T-cell (primary cell): ENCODE measurements around the gene BCL2L11. TPM values are rescaled to one million over a fixed set of nuclear protein-coding genes. Genes with fewer than 3 reads are reported as not detected.

ENCODE experiments used
- ATAC-seq, 4 experiments: fragments of 200-7000 bp in 3 of 4; fragments of 150-1000 bp in 1 of 4; cut with Tn5 transposase; replicated peaks in 1 of 4; 1 replicate in 3 of 4; 2 replicates in 1 of 4; pipeline ENCODE4 v1.10.0; 2021; ENCODE audit warnings: moderate library complexity in 3 of 4, mild to moderate bottlenecking in 2 of 4, moderate number of reproducible peaks in 1 of 4
- CTCF ChIA-PET, 2 donors: fragments of 300-600 bp; sonication (Branson Sonifier 250); formaldehyde crosslinking; loops; one replicate each; lab custom pipeline; 2022; ENCODE audit warnings: antibody characterized with exemption in 2 of 2; lab: Charles Lee
- POLR2A ChIA-PET, 2 donors: fragments of 300-600 bp; sonication (Branson Sonifier 250); formaldehyde crosslinking; loops; one replicate each; lab custom pipeline; 2022; ENCODE audit warnings: antibody characterized with exemption in 2 of 2; lab: Charles Lee
- DNase-seq, 35 experiments: peaks; one replicate each; pipeline versions ENCODE4 v3.0.0 to v3.0.0-alpha.2; 2013 to 2023
- H3K27ac ChIP-seq: one replicate; pipeline ENCODE4 v1.5.1; 2013; ENCODE audit warnings: low read length
- H3K27me3 ChIP-seq, 2 experiments: replicated peaks in 1 of 2; 1 replicate in 1 of 2; 2 replicates in 1 of 2; pipeline versions ENCODE4 v1.6.1 to v1.7.0; 2013; ENCODE audit warnings: low read length in 1 of 2, mixed read lengths in 1 of 2; ENCODE audit not compliant: control insufficient read depth in 2 of 2, insufficient read depth in 2 of 2; ENCODE audit errors: extremely low read depth in 1 of 2
- H3K36me3 ChIP-seq, 2 donors: 1 replicate in 1 of 2; 2 replicates in 1 of 2; pipeline versions ENCODE4 v1.6.1 to v1.7.0; 2013; ENCODE audit warnings: low read length in 1 of 2; ENCODE audit not compliant: control insufficient read depth in 2 of 2, insufficient read depth in 1 of 2; ENCODE audit errors: extremely low read depth in 1 of 2
- H3K4me1 ChIP-seq, 2 experiments: 1 replicate in 1 of 2; 2 replicates in 1 of 2; pipeline versions ENCODE4 v1.6.1 to v1.7.0; 2013; ENCODE audit warnings: low read length in 2 of 2, mixed read lengths in 1 of 2; ENCODE audit not compliant: insufficient read depth in 2 of 2, control insufficient read depth in 1 of 2; ENCODE audit errors: extremely low read depth in 1 of 2
- H3K4me3 ChIP-seq, 2 donors: 1 replicate in 1 of 2; 2 replicates in 1 of 2; pipeline versions ENCODE4 v1.5.1 to v1.7.0; 2013; ENCODE audit warnings: mild to moderate bottlenecking in 2 of 2, low read length in 1 of 2, moderate library complexity in 1 of 2; ENCODE audit not compliant: control insufficient read depth in 1 of 2; ENCODE audit errors: extremely low read depth in 1 of 2
- H3K9me3 ChIP-seq: 2 replicates; pipeline ENCODE4 v1.7.0; 2013
- H3K27ac Mint-ChIP-seq, 2 donors: one replicate each; pipeline ENCODE4 v1.8.0; 2020 to 2021; ENCODE audit warnings: mild to moderate bottlenecking in 2 of 2, mixed read lengths in 2 of 2
- H3K27me3 Mint-ChIP-seq, 2 donors: one replicate each; pipeline ENCODE4 v1.8.0; 2021 to 2022; ENCODE audit warnings: mixed read lengths in 2 of 2
- H3K36me3 Mint-ChIP-seq: one replicate; pipeline ENCODE4 v1.8.0; 2021; ENCODE audit warnings: mixed read lengths
- H3K4me1 Mint-ChIP-seq, 3 donors: one replicate each; pipeline ENCODE4 v1.8.0; 2020 to 2022; ENCODE audit warnings: mixed read lengths in 3 of 3, mild to moderate bottlenecking in 1 of 3
- H3K4me3 Mint-ChIP-seq, 3 donors: one replicate each; pipeline ENCODE4 v1.8.0; 2020 to 2022; ENCODE audit warnings: mild to moderate bottlenecking in 3 of 3, mixed read lengths in 3 of 3, moderate library complexity in 3 of 3
- H3K9me3 Mint-ChIP-seq, 3 donors: one replicate each; pipeline ENCODE4 v1.8.0; 2020 to 2022; ENCODE audit warnings: mixed read lengths in 3 of 3
- WGBS: methylation state at CpG from one replicate; pipeline ENCODE4 v1.1.5; 2013; ENCODE audit warnings: missing lambda C conversion rate; ENCODE audit not compliant: insufficient coverage; 5-methylcytosine and 5-hydroxymethylcytosine counted together
- total RNA-seq, 35 experiments: library from RNA in 6 of 35; stranded (reverse) in 6 of 35; fragments of 120-200 nt in 1 of 35; gene quantifications; one replicate each; pipeline versions ENCODE4 v1.2.1 to v1.2.4 and lab custom pipeline; 2013 to 2026

BCL2L11 gene
- total RNA-seq, 5 donors from 2014 or later (not counting 1 experiment from before 2014, with no cell fraction given) = 24.1 to 47.0 (median 34.6) TPM

DNA sequence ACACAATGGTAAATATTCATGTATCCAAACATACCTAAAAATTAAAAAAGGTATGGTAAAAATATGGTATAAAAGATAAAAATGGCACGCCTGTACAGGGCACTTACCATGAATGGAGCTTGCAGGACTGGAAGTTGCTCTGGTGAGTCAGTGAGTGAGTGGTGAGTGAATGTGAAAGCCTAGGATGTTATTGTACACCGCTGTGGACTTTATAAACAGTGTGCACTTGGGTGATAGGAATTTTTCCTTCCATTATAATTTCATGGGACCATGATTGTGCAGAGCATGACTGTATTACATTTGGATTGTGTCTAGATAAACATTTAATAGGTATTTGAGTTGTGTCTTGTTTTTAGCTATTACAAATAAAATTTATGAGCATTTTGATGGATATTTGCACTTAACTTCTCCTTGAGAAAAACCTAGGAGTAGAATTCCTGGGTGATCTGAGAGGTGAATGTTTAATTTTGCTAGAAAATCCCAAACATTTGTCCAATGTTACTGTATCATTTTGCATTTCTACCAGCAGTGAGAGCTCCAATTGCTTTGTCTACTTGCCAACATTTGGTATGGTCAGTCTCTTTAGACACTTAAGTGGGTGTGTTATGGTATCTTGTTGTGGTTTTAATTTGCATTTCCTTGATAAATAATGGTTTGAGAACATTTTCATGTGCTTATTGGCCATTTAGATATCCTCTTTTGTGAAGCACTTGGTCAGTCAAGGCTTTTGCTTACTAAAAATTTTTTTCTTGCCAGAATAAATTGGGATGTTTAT lies 81.7 kb downstream of the BCL2L11 start:
- Mint-ChIP-seq H3K4me1 (peaks cover 0 to 2% (median 0%) of the 10 kb centered on the region in 3 donors), H3K4me3 (no peak overlapping the region), H3K27me3 (no peaks in the 10 kb centered on the region), H3K27ac (no peak overlapping the region), H3K9me3 (no peaks in the 10 kb centered on the region), H3K36me3 (no peaks in the 10 kb centered on the region)
- Histone ChIP-seq H3K4me3 (no peak overlapping the region), H3K9me3 (no peaks in the 10 kb centered on the region), H3K4me1 (no peaks in the 10 kb centered on the region), H3K27me3 (peaks cover 0 to 10% of the 10 kb centered on the region in 2 experiments), H3K27ac (no peak overlapping the region), H3K36me3 (no peaks in the 10 kb centered on the region)
- ChIA-PET POLR2A (no interaction called here), CTCF (no interaction called here)
- ATAC-seq (no peak), DNase-seq (no peak)
- no CpG with 5 or more reads among the region's 2 CpGs for whole genome bisulfite sequencing

DNA sequence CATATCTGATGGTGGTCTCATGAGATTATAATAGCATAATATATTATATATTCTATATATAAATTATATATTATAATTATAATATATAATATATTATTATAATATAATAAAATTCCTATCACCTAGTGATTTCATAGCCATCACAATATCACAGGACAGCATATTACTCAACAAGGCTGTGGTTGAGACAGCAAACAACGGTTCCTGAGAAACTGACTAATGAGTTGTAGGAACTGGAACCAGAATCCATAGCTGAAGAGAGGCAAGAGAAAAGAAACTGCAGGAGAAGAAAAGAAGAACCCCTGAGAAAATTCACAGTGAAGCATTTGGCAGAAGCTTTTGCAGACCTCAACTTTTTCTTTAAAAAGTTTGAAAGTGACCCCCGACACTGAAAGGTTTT lies 84.0 kb downstream of the BCL2L11 start:
- ChIA-PET CTCF (no interaction called here), POLR2A (no interaction called here)
- H3K9me3 Mint-ChIP-seq = no peaks in the 10 kb centered on the region

DNA sequence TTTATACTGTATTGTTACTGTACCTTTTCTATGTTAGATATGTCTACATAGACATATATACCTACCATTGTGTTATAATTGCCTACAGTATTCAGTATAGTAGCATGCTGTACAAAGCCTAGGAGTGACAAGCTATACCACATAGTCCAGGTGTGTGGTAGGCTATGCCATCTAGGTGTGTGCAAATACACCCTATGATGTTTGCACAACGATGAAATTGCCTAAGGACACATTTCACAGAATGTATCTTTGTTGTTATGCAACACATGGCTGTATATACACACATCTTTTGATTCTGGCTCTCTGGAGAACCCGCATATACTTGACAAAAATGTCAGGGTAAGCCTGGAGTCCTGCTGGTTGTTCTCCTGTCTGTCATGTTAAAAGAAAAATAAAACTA lies 85.1 kb downstream of the BCL2L11 start:
- Histone ChIP-seq H3K4me1 (no peaks in the 10 kb centered on the region), H3K27me3 (peaks cover 0 to 3% of the 10 kb centered on the region in 2 experiments), H3K27ac (no peak overlapping the region), H3K9me3 (no peaks in the 10 kb centered on the region), H3K36me3 (no peaks in the 10 kb centered on the region), H3K4me3 (no peak overlapping the region)
- no peak overlapping the region for H3K27ac Mint-ChIP-seq
- no peak for ATAC-seq
- ChIA-PET CTCF (no interaction called here), POLR2A (no interaction called here)
- H3K4me1 Mint-ChIP-seq = peaks cover 0 to 6% (median 2%) of the 10 kb centered on the region in 3 donors
- H3K9me3 Mint-ChIP-seq = no peaks in the 10 kb centered on the region
- H3K4me3 Mint-ChIP-seq = no peak overlapping the region
- H3K36me3 Mint-ChIP-seq = no peaks in the 10 kb centered on the region
- no peak for DNase-seq
- WGBS = no CpG with 5 or more reads among the region's 2 CpGs
- H3K27me3 Mint-ChIP-seq = no peaks in the 10 kb centered on the region

More for the DNA sequence above, 84.0 kb downstream of the BCL2L11 start:
- no CpG with 5 or more reads among the region's 2 CpGs for WGBS
- Mint-ChIP-seq H3K4me1 (peaks cover 0 to 8% (median 2%) of the 10 kb centered on the region in 3 donors), H3K27ac (no peak overlapping the region), H3K4me3 (no peak overlapping the region), H3K27me3 (no peaks in the 10 kb centered on the region), H3K36me3 (no peaks in the 10 kb centered on the region)
- H3K36me3 ChIP-seq = no peaks in the 10 kb centered on the region
- no peak overlapping the region for H3K27ac ChIP-seq
- H3K4me3 ChIP-seq = no peak overlapping the region
- ATAC-seq = no peak
- no peak for DNase-seq
- no peaks in the 10 kb centered on the region for H3K9me3 ChIP-seq
- no peaks in the 10 kb centered on the region for H3K4me1 ChIP-seq
- H3K27me3 ChIP-seq = peaks cover 0 to 3% of the 10 kb centered on the region in 2 experiments

DNA sequence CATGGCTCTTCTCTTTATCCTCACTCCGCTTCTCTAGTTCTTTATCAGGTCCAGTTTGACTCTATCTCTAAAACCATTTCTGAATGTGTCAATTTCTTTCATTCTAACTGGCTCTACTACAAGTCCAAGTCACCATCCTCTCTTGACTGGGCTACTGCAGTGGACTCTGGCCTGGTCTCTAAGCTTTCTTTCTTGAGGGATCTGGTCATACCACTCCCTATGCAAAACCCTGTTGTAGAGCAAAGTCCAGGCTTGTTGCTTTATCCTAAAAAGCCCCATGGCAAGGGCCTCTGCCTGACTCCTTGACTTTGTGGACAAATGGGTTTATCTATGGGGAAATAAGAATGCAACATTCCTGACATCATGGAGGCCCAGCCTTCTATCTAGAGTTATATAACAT lies 87.1 kb downstream of the BCL2L11 start:
- POLR2A ChIA-PET = no interaction called here
- Histone ChIP-seq H3K27me3 (no peaks in the 10 kb centered on the region), H3K36me3 (no peaks in the 10 kb centered on the region), H3K9me3 (no peaks in the 10 kb centered on the region), H3K4me3 (no peak overlapping the region), H3K27ac (no peak overlapping the region), H3K4me1 (no peaks in the 10 kb centered on the region)
- Mint-ChIP-seq H3K4me1 (peaks cover 0 to 6% (median 2%) of the 10 kb centered on the region in 3 donors), H3K27me3 (no peaks in the 10 kb centered on the region), H3K27ac (no peak overlapping the region), H3K9me3 (peaks cover 0 to under 1% (median 0%) of the 10 kb centered on the region in 3 donors), H3K36me3 (no peaks in the 10 kb centered on the region), H3K4me3 (no peak overlapping the region)
- 100% methylated on average over 1 of the region's 1 CpG for WGBS
- ATAC-seq (no peak), DNase-seq (no peak)
- CTCF ChIA-PET = no interaction called here

DNA sequence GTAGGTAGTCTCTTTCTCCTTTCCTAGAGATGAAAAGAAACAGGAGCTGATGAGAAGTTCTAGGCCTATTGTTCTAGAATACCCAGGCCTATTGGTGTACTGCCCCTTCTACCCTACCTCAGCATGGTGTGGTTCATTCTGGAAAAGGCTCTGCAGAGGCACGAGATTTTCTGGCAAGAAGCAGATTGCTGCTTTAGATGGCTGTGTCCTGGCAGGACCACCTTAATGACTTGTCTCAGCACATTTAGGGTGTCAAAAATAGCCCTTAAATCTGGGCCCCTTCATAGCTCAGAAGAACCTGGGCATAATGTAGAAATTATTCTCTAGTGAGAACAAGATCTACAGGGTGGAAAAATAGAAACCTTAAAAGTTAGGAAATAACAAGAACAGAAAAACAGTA lies 87.9 kb downstream of the BCL2L11 start:
- H3K9me3 ChIP-seq = peaks cover 2% of the 10 kb centered on the region
- 57% methylated on average over 1 of the region's 1 CpG for WGBS
- ATAC-seq (no peak), DNase-seq (no peak)
- Mint-ChIP-seq H3K27ac (no peak overlapping the region), H3K4me1 (peaks cover 0 to 6% (median 2%) of the 10 kb centered on the region in 3 donors), H3K9me3 (peaks cover 0 to 7% (median 2%) of the 10 kb centered on the region in 3 donors), H3K36me3 (no peaks in the 10 kb centered on the region), H3K4me3 (no peak overlapping the region), H3K27me3 (no peaks in the 10 kb centered on the region)
- H3K36me3 ChIP-seq = no peaks in the 10 kb centered on the region
- no peaks in the 10 kb centered on the region for H3K4me1 ChIP-seq
- H3K27me3 ChIP-seq = no peaks in the 10 kb centered on the region
- no peak overlapping the region for H3K4me3 ChIP-seq
- ChIA-PET CTCF (no interaction called here), POLR2A (interaction anchor here in 1 of 2 donors (0.6 kb wide), 1 partner anchor 160 kb away, joined by 3 read pairs; no protein-coding TSS in a partner anchor)
- no peak overlapping the region for H3K27ac ChIP-seq

DNA sequence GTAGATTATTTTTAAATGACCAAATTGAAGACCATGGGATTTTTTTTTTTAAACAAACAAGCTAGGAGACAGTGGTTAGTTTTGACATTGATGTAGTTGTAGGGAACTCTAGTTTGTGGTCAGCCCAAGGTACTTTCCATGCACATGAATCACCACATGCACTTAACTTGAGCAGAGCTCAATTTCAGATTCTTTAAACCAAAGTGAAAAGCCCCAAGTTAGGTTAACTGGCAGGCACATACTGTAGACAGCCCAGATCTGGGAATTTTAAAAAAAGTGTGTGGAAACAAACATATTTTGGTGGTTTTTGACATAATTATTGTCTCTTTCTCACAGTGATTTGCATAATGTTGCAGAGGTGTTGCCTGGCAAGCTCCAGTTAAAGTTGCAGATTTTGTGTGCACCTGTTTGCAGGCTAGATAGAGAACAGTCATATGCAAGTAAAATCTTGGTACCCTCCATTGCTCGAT lies 88.4 kb downstream of the BCL2L11 start:
- DNase-seq (peak in 1 of 35 experiments; percentile 17), ATAC-seq (peak in 1 of 4 experiments; percentile 36)
- Histone ChIP-seq H3K27me3 (no peaks in the 10 kb centered on the region), H3K4me1 (no peaks in the 10 kb centered on the region), H3K27ac (no peak overlapping the region), H3K36me3 (no peaks in the 10 kb centered on the region), H3K4me3 (no peak overlapping the region), H3K9me3 (peaks cover 2% of the 10 kb centered on the region)
- no CpG with 5 or more reads among the region's 1 CpG for WGBS
- ChIA-PET CTCF (no interaction called here), POLR2A (interaction anchor here in 1 of 2 donors (0.6 kb wide), 1 partner anchor 160 kb away, joined by 3 read pairs; no protein-coding TSS in a partner anchor)
- Mint-ChIP-seq H3K27me3 (peaks cover 0 to under 1% of the 10 kb centered on the region in 2 donors), H3K36me3 (peaks cover 2% of the 10 kb centered on the region), H3K27ac (no peak overlapping the region), H3K4me3 (no peak overlapping the region), H3K4me1 (peaks cover 0 to 6% (median 2%) of the 10 kb centered on the region in 3 donors), H3K9me3 (peaks cover 1 to 12% (median 5%) of the 10 kb centered on the region in 3 donors)
